Thyroid gland (tissue), 4 donors: ENCODE results near the gene OXLD1. TPM values are rescaled to one million over a fixed set of nuclear protein-coding genes. Genes with fewer than 3 reads are reported as not detected.

ENCODE experiments used
- DNase-seq, 2 donors: peaks; one replicate each; pipeline ENCODE4 v3.0.0-alpha.2; 2019
- H3K27ac ChIP-seq, 3 donors: fragments of 200-600 bp; sonication (generic); 1 replicate in 2 of 3; 2 replicates in 1 of 3; pipeline ENCODE4 v1.5.1; 2016 to 2019; ENCODE audit warnings: mild to moderate bottlenecking in 1 of 3, moderate library complexity in 1 of 3
- H3K27me3 ChIP-seq: fragments of 200-600 bp; sonication (generic); one replicate; pipeline ENCODE4 v1.5.1; 2019
- H3K36me3 ChIP-seq, 2 donors: fragments of 200-600 bp; sonication (generic); one replicate each; pipeline ENCODE4 v1.5.1; 2016 to 2019
- H3K4me1 ChIP-seq, 2 donors: fragments of 200-600 bp; sonication (generic); one replicate each; pipeline ENCODE4 v1.5.1; 2017 to 2019
- H3K4me3 ChIP-seq, 3 donors: fragments of 200-600 bp; sonication (generic); replicated peaks in 1 of 3; 1 replicate in 2 of 3; 2 replicates in 1 of 3; pipeline ENCODE4 v1.5.1; 2016; ENCODE audit warnings: mild to moderate bottlenecking in 1 of 3
- H3K9me3 ChIP-seq: fragments of 200-600 bp; sonication (generic); one replicate; pipeline ENCODE4 v1.5.1; 2017
- CTCF ChIP-seq, 6 experiments: fragments of 200-600 bp in 3 of 6; fragments of 450-650 bp in 3 of 6; sonication (generic) in 3 of 6; IDR thresholded peaks; one replicate each; pipeline ENCODE4 v1.5.1; 2016 to 2019; ENCODE audit warnings: antibody characterized with exemption in 6 of 6, mild to moderate bottlenecking in 2 of 6, inconsistent platforms in 1 of 6, moderate library complexity in 1 of 6
- POLR2A ChIP-seq, 2 donors: fragments of 450-650 bp; IDR thresholded peaks; one replicate each; pipeline ENCODE4 v1.6.1; 2017; ENCODE audit warnings: antibody characterized with exemption in 2 of 2, mild to moderate bottlenecking in 2 of 2, moderate library complexity in 1 of 2
- WGBS, 2 donors: methylation state at CpG; one replicate each; pipeline ENCODE4 v1.1.5; 2017; 5-methylcytosine and 5-hydroxymethylcytosine counted together
- intact Hi-C: fragments of 100-400 bp; cut with DNase I; formaldehyde crosslinking; loops from one replicate; pipeline ENCODE4 v1.15.1; 2023
- total RNA-seq, 4 donors: library from RNA; depleted of rRNA; stranded (reverse); fragments of >200 nt; gene quantifications; one replicate each; pipeline ENCODE4 v1.2.3, GENCODE V29; 2016

The OXLD1 gene
- total RNA-seq, 4 donors from 2014 or later, result 20.5 to 46.3 (median 34.2) TPM

- Histone ChIP-seq H3K27ac (no peak overlapping the region), H3K27me3 (no peaks in the 10 kb centered on the region), H3K4me3 (no peak overlapping the region), H3K4me1 (peaks cover 12 to 14% of the 10 kb centered on the region in 2 donors), H3K9me3 (no peaks in the 10 kb centered on the region), H3K36me3 (no peaks in the 10 kb centered on the region)
- intact Hi-C loops, result no loop called here
- no peak for DNase-seq
- 88 to 91% methylated on average over 9 of the region's 9 CpGs for WGBS, 2 donors
- TF ChIP-seq CTCF (IDR thresholded peaks at IDR 0.05) (no peak), POLR2A (IDR thresholded peaks at IDR 0.05) (no peak)
Measured at GRCh38 chr17:81640011-81640410, 26.4 kb downstream of the OXLD1 start.

- no peaks in the 10 kb centered on the region for H3K9me3 ChIP-seq
- intact Hi-C loops, result no loop called here
- no peaks in the 10 kb centered on the region for H3K36me3 ChIP-seq
- TF ChIP-seq POLR2A (IDR thresholded peaks at IDR 0.05), result no peak
- TF ChIP-seq CTCF (IDR thresholded peaks at IDR 0.05), result no peak
- no peaks in the 10 kb centered on the region for H3K27me3 ChIP-seq
- no peak overlapping the region for H3K27ac ChIP-seq
- H3K4me3 ChIP-seq, result no peak overlapping the region
- no peak for DNase-seq
- peaks cover 15 to 25% of the 10 kb centered on the region in 2 donors for H3K4me1 ChIP-seq
- 79 to 88% methylated on average over 4 of the region's 4 CpGs for WGBS, 2 donors
Measured at GRCh38 chr17:81638683-81639082, 27.7 kb downstream of the OXLD1 start.

- Histone ChIP-seq H3K4me3 (peak within 1 kb of the TSS; percentile 25 to 81 (median 40)), H3K27me3 (no peaks in the 10 kb centered on the region), H3K27ac (peak within 1 kb of the TSS in 2 of 3 donors; percentile 58 to 82), H3K36me3 (no peaks in the 10 kb centered on the region), H3K9me3 (no peaks in the 10 kb centered on the region), H3K4me1 (peaks cover 15 to 25% of the 10 kb centered on the region in 2 donors)
- intact Hi-C loops, result no loop called here
- TF ChIP-seq POLR2A (IDR thresholded peaks at IDR 0.05) (peak in 1 of 2 donors; percentile 81), CTCF (IDR thresholded peaks at IDR 0.05) (peak in 1 of 6 experiments; percentile 11)
- DNase-seq, result peak; percentile 86 to 87
- 0 to 2% methylated on average over 10 to 51 of the region's 77 CpGs for WGBS, 2 donors
Measured at GRCh38 chr17:81636505-81637288, 29.7 kb downstream of the OXLD1 start, which contains the start of the genes NPLOC4 and TSPAN10. NPLOC4 (minus strand) TSS chr17:81637112; CDS start chr17:81636930, 182 bp downstream. TSPAN10 (plus strand) TSS chr17:81637196; CDS start chr17:81642413, 5,217 bp downstream.

GRCh38 chr17:81635973-81636504, 30.4 kb downstream of the OXLD1 start:
- peak overlapping the region in 1 of 3 donors; percentile 58 for H3K27ac ChIP-seq
- no peak for DNase-seq
- H3K9me3 ChIP-seq, result no peaks in the 10 kb centered on the region
- H3K4me1 ChIP-seq, result peaks cover 15 to 25% of the 10 kb centered on the region in 2 donors
- H3K36me3 ChIP-seq, result no peaks in the 10 kb centered on the region
- H3K27me3 ChIP-seq, result no peaks in the 10 kb centered on the region
- peak overlapping the region; percentile 25 to 81 (median 40) for H3K4me3 ChIP-seq
- TF ChIP-seq POLR2A (IDR thresholded peaks at IDR 0.05), result no peak
- no peak for TF ChIP-seq CTCF (IDR thresholded peaks at IDR 0.05)
- intact Hi-C loops, result no loop called here
- 34 to 48% methylated on average over 18 of the region's 18 CpGs for WGBS, 2 donors

- intact Hi-C loops, result no loop called here
- Histone ChIP-seq H3K9me3 (no peaks in the 10 kb centered on the region), H3K4me3 (no peak overlapping the region), H3K27me3 (no peaks in the 10 kb centered on the region), H3K27ac (no peak overlapping the region), H3K4me1 (peaks cover 15 to 25% of the 10 kb centered on the region in 2 donors), H3K36me3 (no peaks in the 10 kb centered on the region)
- TF ChIP-seq POLR2A (IDR thresholded peaks at IDR 0.05), result no peak
- TF ChIP-seq CTCF (IDR thresholded peaks at IDR 0.05), result no peak
- no peak for DNase-seq
- 60 to 92% methylated on average over 3 to 5 of the region's 5 CpGs for WGBS, 2 donors
Measured at GRCh38 chr17:81635431-81635830, 31.0 kb downstream of the OXLD1 start.
